CD4-positive, CD25-positive, alpha-beta regulatory T cell (primary cell): ENCODE measurements around the gene PRKD2. TPM values are rescaled to one million over a fixed set of nuclear protein-coding genes. Genes with fewer than 3 reads are reported as not detected.
A peak's percentile ranks its signal among the peaks of the same experiment; 100 is the strongest.

Source experiments
- ATAC-seq, 2 donors: fragments of 150-1000 bp; cut with Tn5 transposase; one replicate each; pipeline ENCODE4 v1.10.0; 2021; ENCODE audit warnings: low read depth in 2 of 2, moderate number of reproducible peaks in 2 of 2, moderate library complexity in 1 of 2
- DNase-seq, 3 donors: peaks; one replicate each; pipeline versions ENCODE4 v3.0.0 to v3.0.0-alpha.2; 2012 to 2022; ENCODE audit warnings: mixed read lengths in 1 of 3
- H3K27ac ChIP-seq: one replicate; pipeline ENCODE4 v1.7.0; 2013; ENCODE audit warnings: mild to moderate bottlenecking, low read length; ENCODE audit not compliant: insufficient read depth, poor library complexity, severe bottlenecking
- H3K27me3 ChIP-seq: one replicate; pipeline ENCODE4 v1.7.0; 2013; ENCODE audit warnings: low read length; ENCODE audit not compliant: control insufficient read depth, insufficient read depth
- H3K36me3 ChIP-seq: one replicate; pipeline ENCODE4 v1.7.0; 2013; ENCODE audit warnings: mild to moderate bottlenecking, low read length, moderate library complexity; ENCODE audit not compliant: control insufficient read depth, insufficient read depth
- H3K4me1 ChIP-seq: 2 replicates; pipeline ENCODE4 v1.7.0; 2013; ENCODE audit warnings: mild to moderate bottlenecking, low read length; ENCODE audit not compliant: insufficient read depth, control insufficient read depth, poor library complexity, severe bottlenecking
- H3K4me3 ChIP-seq: one replicate; pipeline ENCODE4 v1.7.0; 2013; ENCODE audit warnings: low read depth, mild to moderate bottlenecking, low read length, moderate library complexity
- H3K9me3 ChIP-seq, 2 experiments: 1 replicate in 1 of 2; 2 replicates in 1 of 2; pipeline ENCODE4 v1.7.0; 2013; ENCODE audit warnings: low read length in 2 of 2, mild to moderate bottlenecking in 1 of 2, moderate library complexity in 1 of 2; ENCODE audit not compliant: control insufficient read depth in 2 of 2
- H3K27ac Mint-ChIP-seq, 3 donors: one replicate each; pipeline ENCODE4 v1.8.0; 2020 to 2022; ENCODE audit warnings: mild to moderate bottlenecking in 3 of 3, mixed read lengths in 3 of 3, moderate library complexity in 2 of 3
- H3K27me3 Mint-ChIP-seq: one replicate; pipeline ENCODE4 v1.8.0; 2022; ENCODE audit warnings: mild to moderate bottlenecking, mixed read lengths
- H3K36me3 Mint-ChIP-seq: one replicate; pipeline ENCODE4 v1.8.0; 2020; ENCODE audit warnings: mixed read lengths
- H3K4me1 Mint-ChIP-seq, 4 donors: one replicate each; pipeline ENCODE4 v1.8.0; 2020 to 2022; ENCODE audit warnings: mixed read lengths in 4 of 4, mild to moderate bottlenecking in 1 of 4
- H3K4me3 Mint-ChIP-seq, 4 donors: one replicate each; pipeline ENCODE4 v1.8.0; 2020 to 2022; ENCODE audit warnings: mild to moderate bottlenecking in 4 of 4, mixed read lengths in 4 of 4, moderate library complexity in 3 of 4
- H3K9me3 Mint-ChIP-seq, 7 donors: one replicate each; pipeline ENCODE4 v1.8.0; 2020 to 2022; ENCODE audit warnings: mixed read lengths in 7 of 7, mild to moderate bottlenecking in 3 of 7, moderate library complexity in 2 of 7
- polyA plus RNA-seq, 4 donors: library from polyadenylated mRNA; unstranded; fragments of 300-500 nt; fragmentation: Illumina TruSeq; gene quantifications; one replicate each; pipeline ENCODE4 v1.2.3, GENCODE V29; 2021
- total RNA-seq: library from RNA; stranded (reverse); gene quantifications from one replicate; pipeline ENCODE4 v1.2.3, GENCODE V29; 2022

The PRKD2 gene
- total and polyA plus RNA-seq, 5 donors from 2014 or later, result 37.0 to 171 (median 46.7) TPM

DNA sequence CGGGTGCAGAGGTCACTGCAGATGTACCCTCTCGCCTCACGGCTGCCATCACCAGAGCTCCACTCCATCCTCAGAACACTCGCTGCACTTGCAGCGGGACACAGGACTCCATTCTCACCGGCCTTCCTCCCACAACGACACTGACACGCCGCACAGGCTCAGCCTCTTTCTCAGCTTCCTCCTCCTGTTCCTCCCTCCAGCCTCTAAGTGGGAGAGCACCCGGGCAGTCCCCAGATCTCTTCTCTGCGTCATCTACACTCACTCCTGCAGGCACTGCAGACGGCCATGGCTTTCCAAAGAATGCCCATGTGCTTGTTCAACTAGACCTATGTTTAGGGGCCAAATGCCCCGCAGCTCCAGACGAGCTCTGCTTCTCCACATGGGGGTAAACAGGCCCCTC is 14.7 kb upstream of the PRKD2 start:
- Mint-ChIP-seq H3K4me3 (no peak overlapping the region), H3K36me3 (peaks cover 29% of the 10 kb centered on the region), H3K4me1 (peaks cover 0 to 16% (median 13%) of the 10 kb centered on the region in 4 donors), H3K9me3 (no peaks in the 10 kb centered on the region), H3K27me3 (no peaks in the 10 kb centered on the region), H3K27ac (peak overlapping the region; percentile 40 to 92 (median 55))
- Histone ChIP-seq H3K4me1 (peaks cover 9% of the 10 kb centered on the region), H3K27me3 (no peaks in the 10 kb centered on the region), H3K9me3 (no peaks in the 10 kb centered on the region), H3K4me3 (no peak overlapping the region), H3K27ac (no peak overlapping the region), H3K36me3 (peaks cover 70% of the 10 kb centered on the region)
- ATAC-seq, result no peak
- no peak for DNase-seq

DNA sequence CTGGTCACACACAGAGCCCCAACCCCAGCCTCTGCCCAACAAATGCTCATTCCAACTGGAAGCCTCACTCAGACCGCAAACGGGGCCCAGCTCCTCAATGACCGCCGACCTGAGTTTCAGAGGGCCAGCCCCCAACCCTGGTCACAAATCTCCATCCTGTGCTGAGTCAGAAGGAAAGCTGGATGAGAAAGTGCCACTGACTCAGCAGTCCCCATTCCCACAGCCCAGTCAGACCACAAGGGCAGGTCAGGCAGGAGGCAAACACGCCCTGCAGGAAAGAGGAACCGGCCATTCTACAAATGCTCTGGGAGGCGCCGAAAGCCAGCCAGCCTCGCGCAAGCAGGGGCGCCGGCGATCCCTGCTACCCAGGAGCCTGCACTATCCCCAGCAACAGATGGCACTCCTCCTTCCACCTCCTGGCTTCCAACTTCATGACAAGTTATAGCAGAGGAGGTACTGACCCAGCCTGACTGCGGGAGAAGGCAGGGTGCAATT is 14.1 kb upstream of the PRKD2 start:
- Histone ChIP-seq H3K36me3 (peaks cover 70% of the 10 kb centered on the region), H3K9me3 (no peaks in the 10 kb centered on the region), H3K27ac (no peak overlapping the region), H3K4me1 (peaks cover 9% of the 10 kb centered on the region), H3K4me3 (no peak overlapping the region), H3K27me3 (no peaks in the 10 kb centered on the region)
- ATAC-seq (no peak), DNase-seq (no peak)
- no peak overlapping the region for H3K4me3 Mint-ChIP-seq
- H3K27me3 Mint-ChIP-seq, result no peaks in the 10 kb centered on the region
- peak overlapping the region in 1 of 3 donors; percentile 40 for H3K27ac Mint-ChIP-seq
- no peaks in the 10 kb centered on the region for H3K9me3 Mint-ChIP-seq
- peaks cover 32% of the 10 kb centered on the region for H3K36me3 Mint-ChIP-seq
- peaks cover 0 to 16% (median 13%) of the 10 kb centered on the region in 4 donors for H3K4me1 Mint-ChIP-seq

GRCh38 chr19:46730595-46730994 is 13.7 kb upstream of the PRKD2 start:
- no peak overlapping the region for H3K27ac ChIP-seq

GRCh38 chr19:46730187-46730586 is 13.3 kb upstream of the PRKD2 start:
- H3K4me3 Mint-ChIP-seq, result no peak overlapping the region
- no peak overlapping the region for H3K27ac ChIP-seq
- peaks cover 9% of the 10 kb centered on the region for H3K4me1 ChIP-seq
- peaks cover 38% of the 10 kb centered on the region for H3K36me3 Mint-ChIP-seq
- H3K27me3 Mint-ChIP-seq, result no peaks in the 10 kb centered on the region
- H3K27me3 ChIP-seq, result no peaks in the 10 kb centered on the region
- DNase-seq, result no peak
- H3K4me1 Mint-ChIP-seq, result peaks cover 0 to 16% (median 13%) of the 10 kb centered on the region in 4 donors
- peaks cover 75% of the 10 kb centered on the region for H3K36me3 ChIP-seq
- no peak overlapping the region for H3K27ac Mint-ChIP-seq
- H3K9me3 Mint-ChIP-seq, result no peaks in the 10 kb centered on the region
- H3K4me3 ChIP-seq, result no peak overlapping the region
- ATAC-seq, result no peak
- H3K9me3 ChIP-seq, result no peaks in the 10 kb centered on the region

More at GRCh38 chr19:46730595-46730994, 13.7 kb upstream of the PRKD2 start:
- H3K27me3 Mint-ChIP-seq, result no peaks in the 10 kb centered on the region
- Histone ChIP-seq H3K4me1 (peaks cover 9% of the 10 kb centered on the region), H3K9me3 (no peaks in the 10 kb centered on the region), H3K4me3 (no peak overlapping the region), H3K36me3 (peaks cover 73% of the 10 kb centered on the region), H3K27me3 (no peaks in the 10 kb centered on the region)
- peaks cover 0 to 16% (median 13%) of the 10 kb centered on the region in 4 donors for H3K4me1 Mint-ChIP-seq
- ATAC-seq (no peak), DNase-seq (no peak)
- H3K27ac Mint-ChIP-seq, result peak overlapping the region in 1 of 3 donors; percentile 31
- H3K36me3 Mint-ChIP-seq, result peaks cover 36% of the 10 kb centered on the region
- no peak overlapping the region for H3K4me3 Mint-ChIP-seq
- H3K9me3 Mint-ChIP-seq, result no peaks in the 10 kb centered on the region

- H3K4me1 Mint-ChIP-seq, result peaks cover 0 to 16% (median 13%) of the 10 kb centered on the region in 4 donors
- ATAC-seq (no peak), DNase-seq (no peak)
- H3K27me3 Mint-ChIP-seq, result no peaks in the 10 kb centered on the region
- no peaks in the 10 kb centered on the region for H3K27me3 ChIP-seq
- no peaks in the 10 kb centered on the region for H3K9me3 ChIP-seq
- H3K4me3 Mint-ChIP-seq, result no peak overlapping the region
- H3K36me3 ChIP-seq, result peaks cover 78% of the 10 kb centered on the region
- no peak overlapping the region for H3K27ac ChIP-seq
- no peak overlapping the region for H3K4me3 ChIP-seq
- H3K36me3 Mint-ChIP-seq, result peaks cover 38% of the 10 kb centered on the region
- no peaks in the 10 kb centered on the region for H3K9me3 Mint-ChIP-seq
- peaks cover 9% of the 10 kb centered on the region for H3K4me1 ChIP-seq
- H3K27ac Mint-ChIP-seq, result no peak overlapping the region
These were observed 12.8 kb upstream of the PRKD2 start for GRCh38 chr19:46729696-46730095.

DNA sequence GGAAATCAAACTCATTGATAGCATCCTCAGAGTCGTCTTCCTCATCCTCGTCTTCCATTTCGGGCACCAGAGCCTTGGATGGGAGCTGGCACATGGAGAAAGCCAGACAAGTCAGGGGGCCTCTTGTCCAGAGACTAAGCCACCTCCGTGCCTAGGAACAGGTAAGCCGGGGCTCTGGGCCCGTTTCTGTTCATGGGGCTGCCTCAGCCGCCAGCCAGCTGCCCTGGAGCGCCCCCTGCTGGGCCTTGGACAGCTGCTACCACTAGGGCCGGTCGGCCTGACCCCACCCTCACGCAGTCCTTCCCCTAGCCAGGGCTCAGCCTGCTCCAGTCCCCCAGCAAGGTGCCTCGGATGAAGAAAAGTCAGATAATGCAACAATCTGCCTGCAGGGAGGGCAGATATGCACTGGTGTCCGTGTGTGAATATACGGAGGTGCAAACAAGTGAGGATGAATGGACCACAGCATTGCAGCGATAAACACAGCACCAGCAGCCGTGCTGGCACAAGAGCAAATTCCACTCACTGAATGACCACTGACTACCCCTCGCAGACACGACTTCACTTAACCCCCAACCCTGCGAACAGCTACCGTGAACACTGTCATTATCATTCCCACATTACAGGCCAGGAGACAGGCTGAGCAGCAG is 11.9 kb upstream of the PRKD2 start:
- H3K36me3 Mint-ChIP-seq, result peaks cover 31% of the 10 kb centered on the region
- no peak overlapping the region for H3K4me3 ChIP-seq
- peak overlapping the region in 2 of 3 donors; percentile 10 to 62 for H3K27ac Mint-ChIP-seq
- peak overlapping the region in 2 of 4 donors; percentile 7 to 63 for H3K4me3 Mint-ChIP-seq
- H3K36me3 ChIP-seq, result peaks cover 77% of the 10 kb centered on the region
- peaks cover 9% of the 10 kb centered on the region for H3K4me1 ChIP-seq
- H3K4me1 Mint-ChIP-seq, result peaks cover 0 to 16% (median 13%) of the 10 kb centered on the region in 4 donors
- peak; percentile 80 to 86 for ATAC-seq
- peak; percentile 73 to 81 (median 81) for DNase-seq
- no peaks in the 10 kb centered on the region for H3K9me3 ChIP-seq
- no peak overlapping the region for H3K27ac ChIP-seq
- H3K27me3 ChIP-seq, result no peaks in the 10 kb centered on the region
- no peaks in the 10 kb centered on the region for H3K9me3 Mint-ChIP-seq
- H3K27me3 Mint-ChIP-seq, result no peaks in the 10 kb centered on the region

DNA sequence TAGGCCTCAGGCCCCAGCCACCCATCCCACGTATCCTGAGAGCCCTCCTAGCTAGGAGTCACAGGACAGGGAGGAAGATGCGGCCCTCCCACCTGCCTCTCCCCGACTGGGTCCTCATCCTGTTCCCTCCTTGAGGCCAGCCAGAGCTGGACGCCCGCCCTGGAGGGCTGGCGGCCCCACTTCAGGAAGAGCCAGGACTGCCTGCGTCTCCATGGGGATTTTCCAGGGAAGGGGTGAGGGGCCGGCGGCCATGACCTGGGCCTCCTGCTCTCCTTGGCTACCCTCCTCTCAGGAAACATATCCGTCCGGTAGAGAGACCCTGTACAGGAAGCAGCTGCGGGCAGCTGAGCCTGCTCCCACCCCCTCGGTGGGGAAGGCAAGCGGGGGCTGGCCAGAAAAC is 11.3 kb upstream of the PRKD2 start:
- Histone ChIP-seq H3K27ac (no peak overlapping the region), H3K27me3 (no peaks in the 10 kb centered on the region), H3K36me3 (peaks cover 75% of the 10 kb centered on the region), H3K9me3 (no peaks in the 10 kb centered on the region), H3K4me3 (no peak overlapping the region), H3K4me1 (peaks cover 9% of the 10 kb centered on the region)
- Mint-ChIP-seq H3K36me3 (peaks cover 31% of the 10 kb centered on the region), H3K4me1 (peaks cover 0 to 17% (median 13%) of the 10 kb centered on the region in 4 donors), H3K4me3 (peak overlapping the region in 1 of 4 donors; percentile 63), H3K9me3 (no peaks in the 10 kb centered on the region), H3K27ac (no peak overlapping the region), H3K27me3 (no peaks in the 10 kb centered on the region)
- ATAC-seq (no peak), DNase-seq (no peak)

- ATAC-seq (no peak), DNase-seq (no peak)
- no peaks in the 10 kb centered on the region for H3K27me3 ChIP-seq
- H3K36me3 ChIP-seq, result peaks cover 70% of the 10 kb centered on the region
- Mint-ChIP-seq H3K27me3 (no peaks in the 10 kb centered on the region), H3K36me3 (peaks cover 31% of the 10 kb centered on the region), H3K4me1 (peaks cover 0 to 18% (median 13%) of the 10 kb centered on the region in 4 donors), H3K9me3 (no peaks in the 10 kb centered on the region), H3K27ac (peak overlapping the region in 1 of 3 donors; percentile 74), H3K4me3 (no peak overlapping the region)
- no peak overlapping the region for H3K4me3 ChIP-seq
- H3K4me1 ChIP-seq, result peaks cover 9% of the 10 kb centered on the region
- no peaks in the 10 kb centered on the region for H3K9me3 ChIP-seq
- no peak overlapping the region for H3K27ac ChIP-seq
These were observed 10.8 kb upstream of the PRKD2 start for GRCh38 chr19:46727757-46728156.
